SK-N-SH treated with all-trans-retinoic acid at 6 μM for 48 hours (cell line): ENCODE data around the gene ASPRV1.

Source experiments
- ATAC-seq: fragments of 200-7000 bp; cut with Tn5 transposase; 3 replicates; pipeline ENCODE4 v1.9.1; 2020; ENCODE audit warnings: mild to moderate bottlenecking, moderate library complexity
- ARNTL ChIP-seq: fragments of 450-650 bp; formaldehyde crosslinking; IDR thresholded peaks from 2 replicates; pipeline ENCODE4 v1.5.0; 2020; ENCODE audit warnings: low read depth, mild to moderate bottlenecking, moderate library complexity, borderline replicate concordance
- BACH2 ChIP-seq: fragments of 250-450 bp; sonication (Bioruptor Pico); IDR thresholded peaks from 2 replicates; pipeline ENCODE4 v1.9.0; 2021; ENCODE audit warnings: mild to moderate bottlenecking, borderline replicate concordance
- CSDC2 ChIP-seq: fragments of 250-450 bp; sonication (Bioruptor Pico); IDR thresholded peaks from 2 replicates; pipeline ENCODE4 v1.5.0; 2020; ENCODE audit warnings: mild to moderate bottlenecking, moderate library complexity
- ESRRG ChIP-seq: fragments of 250-450 bp; sonication (Bioruptor Pico); IDR thresholded peaks from 2 replicates; pipeline ENCODE4 v1.6.1; 2021; ENCODE audit warnings: mild to moderate bottlenecking
- GLIS3 ChIP-seq: fragments of 250-450 bp; sonication (Bioruptor Pico); IDR thresholded peaks from 2 replicates; pipeline ENCODE4 v1.5.0; 2020; ENCODE audit warnings: mild to moderate bottlenecking, moderate library complexity
- ISL1 ChIP-seq: fragments of 250-450 bp; sonication (Bioruptor Pico); IDR thresholded peaks from 2 replicates; pipeline ENCODE4 v2.1.2; 2022; ENCODE audit warnings: mild to moderate bottlenecking, moderate library complexity
- OSR1 ChIP-seq: fragments of 250-450 bp; sonication (Bioruptor Pico); IDR thresholded peaks from 2 replicates; pipeline ENCODE4 v1.8.0; 2022; ENCODE audit warnings: moderate library complexity, mild to moderate bottlenecking, inconsistent platforms
- RARB ChIP-seq: fragments of 250-450 bp; sonication (Bioruptor Pico); IDR thresholded peaks from 2 replicates; pipeline ENCODE4 v1.8.0; 2021; ENCODE audit warnings: mild to moderate bottlenecking, moderate library complexity
- SNAI2 ChIP-seq: fragments of 250-450 bp; sonication (Bioruptor Pico); IDR thresholded peaks from 2 replicates; pipeline ENCODE4 v1.5.0; 2020; ENCODE audit warnings: mild to moderate bottlenecking, moderate library complexity
- TOX ChIP-seq: fragments of 250-450 bp; sonication (Bioruptor Pico); IDR thresholded peaks from 2 replicates; pipeline ENCODE4 v1.8.0; 2021; ENCODE audit warnings: mild to moderate bottlenecking, moderate library complexity, borderline replicate concordance
- ZFP3 ChIP-seq: fragments of 250-450 bp; sonication (Bioruptor Pico); IDR thresholded peaks from 2 replicates; pipeline ENCODE4 v1.5.0; 2020; ENCODE audit warnings: mild to moderate bottlenecking, moderate library complexity
- ZFP30 ChIP-seq: fragments of 450-650 bp; formaldehyde crosslinking; IDR thresholded peaks from 2 replicates; pipeline ENCODE4 v1.5.0; 2022; ENCODE audit warnings: mild to moderate bottlenecking, moderate library complexity
- ZNF8 ChIP-seq: fragments of 450-650 bp; formaldehyde crosslinking; IDR thresholded peaks from 2 replicates; pipeline ENCODE4 v1.5.0; 2020; ENCODE audit warnings: mild to moderate bottlenecking, moderate library complexity
- TF ChIP-seq, protein P1 (sequence below): fragments of 250-450 bp; sonication (Bioruptor Pico); IDR thresholded peaks from 2 replicates; pipeline ENCODE4 v1.8.0; 2020; ENCODE audit warnings: mild to moderate bottlenecking, moderate library complexity, borderline replicate concordance
- TF ChIP-seq, protein P2 (sequence below): fragments of 250-450 bp; sonication (Bioruptor Pico); IDR thresholded peaks from 2 replicates; pipeline ENCODE4 v1.5.0; 2020; ENCODE audit warnings: mild to moderate bottlenecking, moderate library complexity
- TF ChIP-seq, protein P3 (sequence below): fragments of 250-450 bp; sonication (Bioruptor Pico); IDR thresholded peaks from 2 replicates; pipeline ENCODE4 v1.8.0; 2021; ENCODE audit warnings: low read depth, mild to moderate bottlenecking, moderate library complexity, borderline replicate concordance
- TF ChIP-seq, protein P4 (sequence below): fragments of 250-450 bp; sonication (Bioruptor Pico); IDR thresholded peaks from 2 replicates; pipeline ENCODE4 v1.5.1; 2021; ENCODE audit warnings: mild to moderate bottlenecking, moderate library complexity
- TF ChIP-seq, protein P5 (sequence below): fragments of 250-450 bp; sonication (Bioruptor Pico); IDR thresholded peaks from 2 replicates; pipeline ENCODE4 v1.5.1; 2020; ENCODE audit warnings: low read depth, mild to moderate bottlenecking, moderate library complexity

The ASPRV1 gene

DNA sequence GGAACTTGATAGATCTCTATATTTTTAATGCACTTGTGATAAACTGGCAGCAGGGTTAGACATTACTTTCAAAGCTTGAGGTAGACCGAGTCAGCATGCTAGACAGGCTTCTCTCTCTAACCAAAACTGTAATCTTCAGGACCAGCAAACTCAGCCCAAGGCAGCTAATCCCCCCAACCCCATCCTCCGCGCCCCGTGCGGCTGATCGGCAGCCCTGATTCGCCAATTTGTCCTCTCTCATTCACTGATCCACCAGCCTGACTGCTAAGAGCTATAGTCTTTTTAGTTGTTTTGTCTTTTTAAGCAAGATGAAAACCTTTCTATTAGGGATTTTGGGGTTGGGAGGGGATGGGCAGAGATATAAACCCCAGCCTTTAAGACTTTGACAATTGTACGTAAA is 20.7 kb downstream of the ASPRV1 start:
- no peak for ATAC-seq
- TF ChIP-seq, protein P1, sequence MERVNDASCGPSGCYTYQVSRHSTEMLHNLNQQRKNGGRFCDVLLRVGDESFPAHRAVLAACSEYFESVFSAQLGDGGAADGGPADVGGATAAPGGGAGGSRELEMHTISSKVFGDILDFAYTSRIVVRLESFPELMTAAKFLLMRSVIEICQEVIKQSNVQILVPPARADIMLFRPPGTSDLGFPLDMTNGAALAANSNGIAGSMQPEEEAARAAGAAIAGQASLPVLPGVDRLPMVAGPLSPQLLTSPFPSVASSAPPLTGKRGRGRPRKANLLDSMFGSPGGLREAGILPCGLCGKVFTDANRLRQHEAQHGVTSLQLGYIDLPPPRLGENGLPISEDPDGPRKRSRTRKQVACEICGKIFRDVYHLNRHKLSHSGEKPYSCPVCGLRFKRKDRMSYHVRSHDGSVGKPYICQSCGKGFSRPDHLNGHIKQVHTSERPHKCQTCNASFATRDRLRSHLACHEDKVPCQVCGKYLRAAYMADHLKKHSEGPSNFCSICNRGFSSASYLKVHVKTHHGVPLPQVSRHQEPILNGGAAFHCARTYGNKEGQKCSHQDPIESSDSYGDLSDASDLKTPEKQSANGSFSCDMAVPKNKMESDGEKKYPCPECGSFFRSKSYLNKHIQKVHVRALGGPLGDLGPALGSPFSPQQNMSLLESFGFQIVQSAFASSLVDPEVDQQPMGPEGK (CRISPR knock-in tag) = no peak
- TF ChIP-seq TOX (CRISPR knock-in tag) (no peak), ZFP3 (CRISPR knock-in tag) (no peak), ZNF8 (CRISPR knock-in tag) (no peak), OSR1 (CRISPR knock-in tag) (no peak), RARB (CRISPR knock-in tag) (no peak), CSDC2 (CRISPR knock-in tag) (no peak)
- TF ChIP-seq, protein P2, sequence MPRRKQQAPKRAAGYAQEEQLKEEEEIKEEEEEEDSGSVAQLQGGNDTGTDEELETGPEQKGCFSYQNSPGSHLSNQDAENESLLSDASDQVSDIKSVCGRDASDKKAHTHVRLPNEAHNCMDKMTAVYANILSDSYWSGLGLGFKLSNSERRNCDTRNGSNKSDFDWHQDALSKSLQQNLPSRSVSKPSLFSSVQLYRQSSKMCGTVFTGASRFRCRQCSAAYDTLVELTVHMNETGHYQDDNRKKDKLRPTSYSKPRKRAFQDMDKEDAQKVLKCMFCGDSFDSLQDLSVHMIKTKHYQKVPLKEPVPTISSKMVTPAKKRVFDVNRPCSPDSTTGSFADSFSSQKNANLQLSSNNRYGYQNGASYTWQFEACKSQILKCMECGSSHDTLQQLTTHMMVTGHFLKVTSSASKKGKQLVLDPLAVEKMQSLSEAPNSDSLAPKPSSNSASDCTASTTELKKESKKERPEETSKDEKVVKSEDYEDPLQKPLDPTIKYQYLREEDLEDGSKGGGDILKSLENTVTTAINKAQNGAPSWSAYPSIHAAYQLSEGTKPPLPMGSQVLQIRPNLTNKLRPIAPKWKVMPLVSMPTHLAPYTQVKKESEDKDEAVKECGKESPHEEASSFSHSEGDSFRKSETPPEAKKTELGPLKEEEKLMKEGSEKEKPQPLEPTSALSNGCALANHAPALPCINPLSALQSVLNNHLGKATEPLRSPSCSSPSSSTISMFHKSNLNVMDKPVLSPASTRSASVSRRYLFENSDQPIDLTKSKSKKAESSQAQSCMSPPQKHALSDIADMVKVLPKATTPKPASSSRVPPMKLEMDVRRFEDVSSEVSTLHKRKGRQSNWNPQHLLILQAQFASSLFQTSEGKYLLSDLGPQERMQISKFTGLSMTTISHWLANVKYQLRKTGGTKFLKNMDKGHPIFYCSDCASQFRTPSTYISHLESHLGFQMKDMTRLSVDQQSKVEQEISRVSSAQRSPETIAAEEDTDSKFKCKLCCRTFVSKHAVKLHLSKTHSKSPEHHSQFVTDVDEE (CRISPR knock-in tag) = no peak
- TF ChIP-seq, protein P3, sequence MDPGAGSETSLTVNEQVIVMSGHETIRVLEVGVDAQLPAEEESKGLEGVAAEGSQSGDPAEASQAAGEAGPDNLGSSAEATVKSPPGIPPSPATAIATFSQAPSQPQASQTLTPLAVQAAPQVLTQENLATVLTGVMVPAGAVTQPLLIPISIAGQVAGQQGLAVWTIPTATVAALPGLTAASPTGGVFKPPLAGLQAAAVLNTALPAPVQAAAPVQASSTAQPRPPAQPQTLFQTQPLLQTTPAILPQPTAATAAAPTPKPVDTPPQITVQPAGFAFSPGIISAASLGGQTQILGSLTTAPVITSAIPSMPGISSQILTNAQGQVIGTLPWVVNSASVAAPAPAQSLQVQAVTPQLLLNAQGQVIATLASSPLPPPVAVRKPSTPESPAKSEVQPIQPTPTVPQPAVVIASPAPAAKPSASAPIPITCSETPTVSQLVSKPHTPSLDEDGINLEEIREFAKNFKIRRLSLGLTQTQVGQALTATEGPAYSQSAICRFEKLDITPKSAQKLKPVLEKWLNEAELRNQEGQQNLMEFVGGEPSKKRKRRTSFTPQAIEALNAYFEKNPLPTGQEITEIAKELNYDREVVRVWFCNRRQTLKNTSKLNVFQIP = no peak
- TF ChIP-seq, protein P4, sequence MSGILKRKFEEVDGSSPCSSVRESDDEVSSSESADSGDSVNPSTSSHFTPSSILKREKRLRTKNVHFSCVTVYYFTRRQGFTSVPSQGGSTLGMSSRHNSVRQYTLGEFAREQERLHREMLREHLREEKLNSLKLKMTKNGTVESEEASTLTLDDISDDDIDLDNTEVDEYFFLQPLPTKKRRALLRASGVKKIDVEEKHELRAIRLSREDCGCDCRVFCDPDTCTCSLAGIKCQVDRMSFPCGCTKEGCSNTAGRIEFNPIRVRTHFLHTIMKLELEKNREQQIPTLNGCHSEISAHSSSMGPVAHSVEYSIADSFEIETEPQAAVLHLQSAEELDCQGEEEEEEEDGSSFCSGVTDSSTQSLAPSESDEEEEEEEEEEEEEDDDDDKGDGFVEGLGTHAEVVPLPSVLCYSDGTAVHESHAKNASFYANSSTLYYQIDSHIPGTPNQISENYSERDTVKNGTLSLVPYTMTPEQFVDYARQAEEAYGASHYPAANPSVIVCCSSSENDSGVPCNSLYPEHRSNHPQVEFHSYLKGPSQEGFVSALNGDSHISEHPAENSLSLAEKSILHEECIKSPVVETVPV (CRISPR knock-in tag) = no peak
- TF ChIP-seq, all 23 proteins: peak for 0

DNA sequence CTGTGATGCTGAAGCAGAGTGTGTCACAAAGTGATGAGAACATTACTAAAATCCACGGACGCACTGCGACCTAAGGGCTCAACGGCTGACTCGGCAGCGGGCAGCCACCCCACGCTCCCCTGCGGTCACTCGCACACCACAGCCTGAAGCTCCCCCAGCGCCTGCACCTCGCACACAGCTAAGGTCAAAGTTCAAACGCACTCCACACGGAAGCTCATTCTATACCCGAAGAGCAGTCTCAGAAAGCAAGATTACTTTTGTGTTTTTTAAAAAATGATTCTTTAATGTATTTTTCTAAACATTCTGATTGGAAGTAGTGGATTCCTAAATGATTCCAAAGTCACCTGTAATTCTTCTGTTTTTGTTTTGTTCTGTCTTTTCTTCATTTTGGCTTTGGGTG is 21.7 kb downstream of the ASPRV1 start:
- ATAC-seq = no peak
- TF ChIP-seq GLIS3 (CRISPR knock-in tag) (no peak), ISL1 (CRISPR knock-in tag) (no peak), ESRRG (CRISPR knock-in tag) (no peak)
- TF ChIP-seq, all 23 proteins: peak for 0

DNA sequence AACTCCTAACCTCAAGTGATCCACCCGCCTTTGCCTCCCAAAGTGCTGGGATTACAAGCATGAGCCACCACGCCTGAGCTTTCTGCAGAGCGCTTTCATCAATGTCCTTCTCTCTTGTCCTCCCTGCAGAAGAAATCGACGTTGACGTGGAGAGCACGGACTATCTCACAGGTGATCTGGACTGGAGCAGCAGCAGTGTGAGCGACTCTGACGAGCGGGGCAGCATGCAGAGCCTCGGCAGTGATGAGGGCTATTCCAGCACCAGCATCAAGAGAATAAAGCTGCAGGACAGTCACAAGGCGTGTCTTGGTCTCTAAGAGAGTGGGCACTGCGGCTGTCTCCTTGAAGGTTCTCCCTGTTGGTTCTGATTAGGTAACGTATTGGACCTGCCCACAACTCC is 23.5 kb downstream of the ASPRV1 start:
- no peak for ATAC-seq
- TF ChIP-seq GLIS3 (CRISPR knock-in tag) (no peak), ISL1 (CRISPR knock-in tag) (no peak), SNAI2 (no peak), RARB (CRISPR knock-in tag) (no peak), BACH2 (CRISPR knock-in tag) (no peak), ZNF8 (CRISPR knock-in tag) (no peak), ARNTL (CRISPR knock-in tag) (no peak), ZFP30 (CRISPR knock-in tag) (no peak)
- TF ChIP-seq, protein P5, sequence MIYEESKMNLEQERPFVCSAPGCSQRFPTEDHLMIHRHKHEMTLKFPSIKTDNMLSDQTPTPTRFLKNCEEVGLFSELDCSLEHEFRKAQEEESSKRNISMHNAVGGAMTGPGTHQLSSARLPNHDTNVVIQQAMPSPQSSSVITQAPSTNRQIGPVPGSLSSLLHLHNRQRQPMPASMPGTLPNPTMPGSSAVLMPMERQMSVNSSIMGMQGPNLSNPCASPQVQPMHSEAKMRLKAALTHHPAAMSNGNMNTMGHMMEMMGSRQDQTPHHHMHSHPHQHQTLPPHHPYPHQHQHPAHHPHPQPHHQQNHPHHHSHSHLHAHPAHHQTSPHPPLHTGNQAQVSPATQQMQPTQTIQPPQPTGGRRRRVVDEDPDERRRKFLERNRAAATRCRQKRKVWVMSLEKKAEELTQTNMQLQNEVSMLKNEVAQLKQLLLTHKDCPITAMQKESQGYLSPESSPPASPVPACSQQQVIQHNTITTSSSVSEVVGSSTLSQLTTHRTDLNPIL = no peak
- TF ChIP-seq, protein P2 (CRISPR knock-in tag) = no peak
- TF ChIP-seq, protein P1 (CRISPR knock-in tag) = no peak
